GM18873 (cell line): Measurements from ENCODE around the gene EIF3I.

Experiments
- ATAC-seq: cut with Tn5 transposase; IDR thresholded peaks from one replicate; pipeline ENCODE4 v1.9.1; 2021; ENCODE audit warnings: mild to moderate bottlenecking, moderate library complexity, moderate number of reproducible peaks; ENCODE audit not compliant: unreplicated experiment, low FRiP score

The EIF3I gene

DNA sequence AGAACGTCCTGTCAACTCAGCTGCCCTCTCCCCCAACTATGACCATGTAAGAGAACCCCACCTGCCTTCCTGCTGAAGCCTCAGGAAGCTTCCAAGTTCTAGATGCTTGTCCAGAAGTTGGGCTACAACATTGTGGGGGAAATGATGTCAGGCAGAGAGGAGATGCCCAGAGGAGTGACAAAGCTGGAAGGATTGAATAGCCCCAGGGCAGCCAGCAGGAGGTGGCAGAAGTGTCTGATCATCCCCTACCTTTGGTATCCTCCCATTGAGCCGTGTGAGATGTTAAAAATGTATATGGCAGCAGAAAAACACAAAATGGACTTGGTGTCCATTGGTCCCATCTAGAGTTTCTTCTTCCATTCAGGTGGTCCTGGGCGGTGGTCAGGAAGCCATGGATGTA, 6.6 kb downstream of the EIF3I start:
- no peak for ATAC-seq

DNA sequence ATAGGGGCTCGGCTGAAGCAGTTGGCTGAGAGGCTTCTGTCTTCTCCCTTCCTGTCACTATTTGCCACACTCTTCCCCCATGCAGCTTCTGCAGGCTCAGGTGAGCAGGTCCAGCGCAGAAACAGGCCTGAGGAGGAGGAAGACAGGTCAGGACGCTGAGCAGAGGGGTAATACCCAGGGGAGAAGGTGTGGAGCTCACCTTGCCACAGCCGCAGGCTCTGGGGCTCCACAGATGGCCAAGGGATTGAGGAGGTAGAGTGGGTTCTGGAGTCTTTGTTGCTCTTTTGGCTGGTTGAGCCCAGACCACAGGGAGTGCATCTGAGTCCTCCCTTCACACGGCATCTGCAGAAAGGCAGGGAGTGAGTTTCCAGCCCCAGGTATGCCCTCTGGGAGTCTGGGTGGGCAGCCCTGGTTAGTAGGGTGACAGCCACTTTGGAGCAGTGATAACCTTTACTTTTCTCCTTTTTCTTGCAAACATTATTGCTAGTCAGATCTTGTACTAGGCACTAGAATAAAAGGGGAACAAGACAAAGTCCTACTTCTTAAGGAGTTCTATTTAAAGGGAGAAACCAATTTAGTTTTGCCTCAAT, 9.7 kb downstream of the EIF3I start:
- no peak for ATAC-seq

DNA sequence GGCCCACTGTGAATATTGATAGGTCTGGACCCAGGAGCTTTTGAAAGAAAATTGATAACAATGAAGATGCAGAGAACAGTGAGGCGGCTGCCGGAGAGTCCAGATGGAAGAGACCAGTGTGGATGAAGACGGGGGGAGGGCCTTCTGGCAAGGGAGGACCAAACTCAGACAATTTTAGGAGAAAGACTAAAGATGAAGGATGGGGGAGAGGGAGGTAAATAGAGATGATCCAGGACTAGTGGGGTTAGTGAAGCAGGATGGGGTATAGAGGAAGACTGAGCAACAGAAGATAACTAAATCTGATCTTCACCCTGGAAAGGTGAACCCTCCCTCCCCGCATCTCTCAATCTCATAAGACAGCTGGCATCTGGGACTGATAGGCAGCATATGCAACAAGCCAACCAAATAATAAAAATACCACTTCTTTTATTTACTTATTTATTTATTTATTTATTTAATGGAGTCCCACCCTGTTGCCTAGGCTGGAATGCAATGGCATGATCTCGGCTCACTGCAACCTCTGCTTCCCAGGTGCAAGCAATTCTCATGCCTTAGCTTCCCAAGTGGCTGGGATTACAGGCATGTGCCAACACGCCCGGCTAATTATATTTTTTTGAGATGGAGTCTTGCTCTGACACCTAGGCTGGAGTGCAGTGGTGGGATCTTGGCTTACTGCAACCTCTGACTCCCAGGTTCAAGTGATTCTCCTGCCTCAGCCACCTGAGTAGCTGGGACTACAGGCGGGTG, 10.5 kb downstream of the EIF3I start:
- no peak for ATAC-seq

DNA sequence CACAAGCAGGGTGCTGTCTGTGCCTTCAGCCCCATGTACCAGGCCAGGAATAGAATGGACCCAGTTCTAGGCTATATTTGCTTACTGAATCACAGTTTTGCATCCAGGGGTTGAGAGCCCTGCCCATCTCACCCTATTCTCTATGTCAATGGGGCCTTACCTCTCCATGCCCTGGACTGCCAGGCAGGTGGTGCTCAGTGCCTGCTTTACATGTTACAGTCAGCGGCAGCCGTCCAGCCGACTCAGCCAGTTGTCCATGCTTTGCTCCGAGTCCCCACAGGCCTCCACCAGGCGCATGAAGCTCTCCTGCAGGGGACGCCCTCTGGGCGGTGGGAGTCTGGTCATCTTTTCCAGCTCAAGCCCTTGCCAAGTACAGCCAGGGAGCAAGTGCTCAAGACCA, 12.6 kb downstream of the EIF3I start:
- ATAC-seq = no peak

DNA sequence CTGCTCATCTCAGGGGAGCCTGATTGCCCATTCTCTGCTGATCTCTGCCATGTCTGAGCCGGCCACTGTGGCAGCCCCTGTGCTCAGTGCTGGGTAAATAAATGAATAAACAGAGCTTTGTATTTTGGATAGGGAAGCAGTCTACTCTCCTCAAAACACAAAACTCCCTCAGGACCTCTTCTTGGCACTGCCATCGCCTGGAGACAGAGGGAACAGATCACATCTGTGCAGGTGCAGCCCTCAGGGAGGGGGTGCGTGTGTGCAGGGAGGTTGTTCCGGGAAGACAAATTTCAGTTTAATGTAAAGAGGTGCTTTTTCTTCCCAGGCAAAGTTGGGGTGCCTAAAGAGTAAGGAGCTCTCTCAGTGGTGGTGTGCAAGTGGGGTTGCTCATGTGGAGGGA, 17.1 kb downstream of the EIF3I start:
- no peak for ATAC-seq

DNA sequence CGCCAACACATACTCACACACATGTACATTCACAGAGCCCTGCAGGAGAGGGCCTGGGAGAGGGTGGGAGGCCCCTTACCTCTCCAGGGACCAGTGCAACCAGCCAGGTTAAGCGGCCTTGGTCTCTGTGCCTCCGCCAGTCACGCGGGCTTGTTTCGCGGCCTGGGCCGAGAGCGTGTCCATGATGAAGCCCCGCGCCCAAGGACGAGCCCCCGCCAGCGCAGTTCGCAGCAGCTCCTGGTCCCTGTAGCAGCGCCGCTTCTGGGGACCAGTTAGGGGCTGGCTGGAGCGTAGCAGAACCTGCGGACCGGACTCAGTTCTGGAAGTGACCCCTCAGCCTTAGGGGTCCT, 17.6 kb downstream of the EIF3I start:
- no peak for ATAC-seq

DNA sequence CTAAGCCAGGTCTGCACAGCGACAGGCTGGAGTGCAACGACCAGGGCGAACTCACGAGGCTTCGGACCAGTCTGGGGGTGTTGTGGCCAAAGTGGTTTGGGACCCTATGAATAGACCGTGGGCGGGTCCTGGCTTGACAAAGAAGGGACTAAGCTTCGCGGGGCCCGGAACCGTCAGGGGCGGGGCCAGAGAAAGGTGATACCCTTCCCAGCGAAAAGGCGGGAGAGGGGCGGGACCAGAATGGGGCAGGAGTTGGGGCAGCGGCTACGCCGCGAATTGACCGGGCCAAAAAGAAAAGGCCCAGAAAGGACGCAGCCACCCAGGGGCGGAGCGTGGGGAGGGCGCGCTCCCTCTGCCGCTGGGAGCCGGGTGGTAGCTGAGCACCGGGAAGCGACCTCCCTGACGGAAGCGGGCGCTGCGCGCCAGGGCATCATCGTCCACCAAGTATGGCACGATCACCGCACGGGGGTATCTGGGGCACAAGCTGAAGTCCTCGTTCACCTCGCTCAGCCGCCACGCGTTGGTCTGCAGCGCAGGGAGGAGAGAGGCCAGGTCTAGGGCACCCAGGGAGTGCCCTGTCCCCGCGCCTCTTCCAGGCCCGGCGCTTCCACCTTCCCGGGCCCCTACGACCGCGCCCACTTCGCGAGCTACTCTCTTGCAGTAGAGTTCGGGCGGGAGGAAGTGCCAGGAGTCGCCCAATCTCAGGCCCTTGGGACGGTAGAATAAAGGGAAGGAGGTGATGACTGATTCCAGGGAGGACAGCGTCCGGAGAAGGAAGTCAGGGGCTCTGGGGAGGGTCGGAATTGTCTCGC, 18.1 kb downstream of the EIF3I start:
- no peak for ATAC-seq

DNA sequence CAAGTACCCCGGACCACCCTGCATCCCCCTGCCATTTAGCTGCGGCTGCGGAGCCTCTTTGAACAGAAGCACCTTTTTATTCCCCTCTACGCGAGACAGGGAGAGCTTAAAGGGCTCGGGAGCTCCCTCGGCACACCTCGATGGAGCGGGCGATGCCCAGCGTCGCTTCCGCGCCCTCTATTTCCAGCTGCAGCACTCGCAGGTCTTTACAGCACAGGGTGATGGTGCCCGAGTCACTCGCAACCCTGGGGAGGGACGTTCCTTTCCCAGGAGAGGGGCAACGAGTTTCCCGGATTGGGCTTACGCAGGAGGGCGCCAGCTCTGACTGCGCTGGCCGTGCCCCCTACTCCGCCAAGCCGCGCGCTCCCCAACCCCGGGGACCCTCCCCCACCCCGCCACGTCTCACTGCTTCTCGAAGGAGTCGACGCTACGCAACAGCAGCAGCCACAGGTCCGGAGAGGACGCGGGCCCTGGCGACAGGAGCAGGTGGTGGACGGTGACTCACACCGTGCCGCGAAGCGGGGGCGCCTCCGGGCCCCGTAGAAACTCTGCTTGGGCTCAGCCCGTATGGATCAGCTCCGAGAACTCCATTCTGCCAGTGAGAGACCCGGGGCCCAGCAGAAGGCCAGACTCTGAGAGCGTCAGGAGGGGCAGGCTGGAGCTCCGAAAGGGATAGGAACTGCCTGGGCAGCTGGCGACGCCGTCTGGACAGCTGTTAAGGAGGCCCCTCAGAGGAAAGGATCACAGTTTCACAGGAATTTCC, 19.0 kb downstream of the EIF3I start:
- ATAC-seq = no peak

DNA sequence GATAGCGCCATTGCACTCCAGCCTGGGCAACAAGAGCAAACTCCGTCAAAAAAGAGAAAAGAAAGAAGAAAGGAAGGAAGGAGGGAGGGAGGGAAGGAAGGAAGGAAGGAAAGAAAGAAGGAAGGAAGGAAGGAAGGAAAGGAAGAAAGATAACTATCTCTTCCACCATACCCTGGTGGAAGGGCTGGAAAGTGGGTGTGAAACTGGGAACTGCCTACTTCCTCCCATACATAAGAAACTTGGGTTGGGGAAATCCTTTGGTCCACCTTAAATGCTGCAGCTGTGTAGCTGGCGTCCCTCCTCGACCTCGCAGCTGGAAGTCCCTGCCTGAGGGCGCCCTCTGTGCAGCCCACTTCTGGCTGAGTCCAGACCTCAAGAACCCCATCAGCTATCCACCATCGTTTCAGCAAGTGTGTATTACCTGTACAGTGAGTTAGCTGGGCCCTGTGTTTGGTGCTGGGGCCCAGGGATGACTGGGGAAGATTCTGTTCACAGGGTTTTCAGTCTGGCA, 20.2 kb downstream of the EIF3I start:
- ATAC-seq = no peak

DNA sequence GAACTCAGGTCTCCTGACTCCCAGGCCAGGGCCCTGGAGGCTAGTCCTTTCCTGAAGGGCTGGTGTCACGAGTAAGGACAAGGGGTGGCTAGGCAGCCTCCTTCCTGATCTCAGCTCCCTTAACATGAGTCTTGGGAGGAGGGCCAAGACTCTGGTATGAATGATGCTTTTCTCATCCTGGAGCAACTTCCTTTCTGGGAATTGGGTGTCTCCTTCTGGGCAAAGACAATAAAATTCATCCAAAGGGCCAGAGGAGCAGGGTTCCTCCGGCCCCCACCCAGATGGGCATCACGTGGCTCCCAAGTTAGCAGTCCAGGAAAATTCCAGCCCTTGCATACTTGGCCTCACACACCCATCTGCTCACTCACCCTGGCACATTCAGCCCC, 24.7 kb downstream of the EIF3I start, which contains the start of gene FAM167B:
TSS of gene FAM167B (plus strand) at position 335 of the 386 bp plus-strand sequence. CDS start 200 bp downstream, outside the sequence.
- no peak for ATAC-seq

DNA sequence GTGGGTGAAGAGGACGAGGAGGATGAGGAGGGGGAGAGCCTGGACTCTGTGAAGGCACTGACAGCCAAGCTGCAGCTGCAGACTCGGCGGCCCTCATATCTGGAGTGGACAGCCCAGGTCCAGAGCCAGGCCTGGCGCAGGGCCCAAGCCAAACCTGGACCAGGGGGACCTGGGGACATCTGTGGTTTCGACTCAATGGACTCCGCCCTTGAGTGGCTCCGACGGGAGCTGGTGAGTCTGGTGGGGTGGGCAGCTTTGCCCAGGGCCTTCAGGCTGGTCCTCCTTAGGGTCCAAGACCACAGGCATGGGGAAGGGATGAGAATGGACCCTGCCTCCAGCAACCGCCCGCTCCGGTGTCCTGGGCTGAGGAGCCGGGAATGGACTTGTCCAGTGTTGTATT, 25.2 kb downstream of the EIF3I start:
- no peak for ATAC-seq

DNA sequence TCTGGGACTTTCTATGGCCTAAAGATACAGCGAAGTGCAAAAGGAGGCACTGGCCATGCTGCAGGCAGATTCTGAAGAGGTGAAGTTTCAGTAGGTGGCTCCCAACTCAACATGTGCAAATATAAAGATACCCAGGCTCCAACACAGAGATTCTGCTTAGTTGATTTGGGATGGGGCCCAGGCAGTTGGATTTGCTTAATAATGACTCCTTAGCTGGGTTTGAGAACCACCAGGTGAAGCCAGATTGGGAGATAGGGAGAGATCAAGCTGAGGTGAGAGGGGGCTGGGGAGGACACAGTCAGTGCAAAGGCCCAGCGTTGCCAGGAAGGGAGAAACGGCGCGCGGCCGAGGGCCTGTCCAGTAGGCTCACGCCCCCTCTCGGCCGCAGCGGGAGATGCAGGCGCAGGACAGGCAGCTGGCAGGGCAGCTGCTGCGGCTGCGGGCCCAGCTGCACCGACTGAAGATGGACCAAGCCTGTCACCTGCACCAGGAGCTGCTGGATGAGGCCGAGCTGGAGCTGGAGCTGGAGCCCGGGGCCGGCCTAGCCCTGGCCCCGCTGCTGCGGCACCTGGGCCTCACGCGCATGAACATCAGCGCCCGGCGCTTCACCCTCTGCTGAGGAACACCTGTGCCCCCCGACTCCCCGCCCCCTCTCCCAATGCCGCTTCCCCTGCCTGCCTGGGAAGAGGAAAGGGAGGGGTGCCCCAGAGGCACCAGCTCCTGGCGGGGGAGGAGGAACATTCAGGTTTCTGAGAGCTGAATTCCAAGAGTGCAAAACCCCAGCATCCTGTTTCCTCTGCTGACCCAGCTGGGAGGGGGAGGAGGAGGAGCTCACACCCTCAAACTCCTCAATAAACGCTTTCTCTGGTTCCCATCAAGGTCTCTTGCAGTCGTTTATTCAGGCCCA, 26.0 kb downstream of the EIF3I start:
- no peak for ATAC-seq

DNA sequence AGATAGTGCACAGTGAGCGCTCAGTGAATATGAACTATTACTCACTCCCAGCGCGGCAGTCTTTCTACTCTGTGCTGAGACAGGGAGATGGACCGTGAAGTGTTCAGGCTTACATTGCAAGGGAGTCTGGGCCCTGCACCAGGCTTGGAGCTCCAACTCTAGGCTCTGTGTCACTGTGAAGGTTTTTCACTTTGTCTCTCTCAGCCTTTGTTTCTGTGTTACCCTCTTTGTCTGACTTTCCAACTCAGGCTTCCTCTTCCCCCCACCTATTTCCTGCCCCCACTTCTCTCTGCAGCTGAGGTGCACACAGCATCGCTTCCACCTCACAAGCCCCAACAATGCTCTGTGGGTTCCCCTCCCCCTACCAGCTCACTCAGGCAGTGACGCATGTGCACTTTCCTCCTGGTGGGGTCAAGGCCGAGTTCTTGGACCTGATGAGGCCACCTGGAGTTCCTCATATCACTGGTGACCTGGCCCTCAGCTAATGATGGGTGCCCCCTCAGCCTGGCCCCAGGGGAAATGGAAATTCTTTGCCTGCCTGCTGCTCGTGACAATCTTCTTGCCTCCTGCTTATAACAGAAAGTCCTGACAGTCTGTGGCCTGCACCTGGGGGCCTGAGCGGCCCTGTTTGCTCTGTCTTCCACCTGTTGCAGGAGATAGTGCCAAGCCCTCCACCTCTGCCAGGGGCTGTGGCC, 27.8 kb downstream of the EIF3I start:
- peak; percentile 39 for ATAC-seq

DNA sequence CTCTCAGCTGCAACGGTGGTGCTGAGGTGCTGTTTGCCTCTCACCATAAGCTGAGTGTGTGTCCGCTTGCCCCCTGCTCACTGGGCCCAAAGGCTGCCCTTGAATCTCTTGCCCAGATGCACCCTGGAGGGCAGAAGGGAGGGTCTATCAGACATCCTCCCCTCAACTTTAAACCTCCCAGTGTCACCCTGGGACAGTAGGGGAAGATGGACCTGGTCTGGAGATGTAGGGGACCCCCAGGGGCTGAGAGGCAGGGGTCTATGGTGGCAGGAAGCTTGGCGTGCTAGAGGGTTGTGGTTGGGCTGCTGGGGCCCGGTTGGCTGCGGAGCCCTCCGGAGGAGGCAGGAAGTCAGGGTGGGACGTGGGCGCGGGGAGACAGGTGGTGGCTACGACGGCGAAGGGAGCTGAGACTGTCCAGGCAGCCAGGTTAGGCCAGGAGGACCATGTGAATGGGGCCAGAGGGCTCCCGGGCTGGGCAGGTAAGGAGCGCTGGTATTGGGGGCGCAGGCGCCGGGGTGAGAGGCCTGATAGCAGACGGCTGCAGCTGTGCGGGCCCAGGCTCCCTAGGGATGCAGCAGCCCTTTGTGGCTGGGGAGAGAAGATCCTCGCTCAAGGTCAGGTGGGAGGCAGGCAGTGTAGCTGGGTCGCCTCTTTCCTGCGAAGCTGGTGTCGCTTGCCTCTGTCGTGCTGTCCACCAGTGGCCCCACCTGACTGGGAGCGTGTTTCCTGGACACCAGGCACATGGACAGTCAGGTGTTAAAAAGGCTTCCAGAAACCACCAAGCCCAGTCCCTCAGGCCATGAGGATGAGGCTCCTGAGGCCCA, 28.9 kb downstream of the EIF3I start, which contains the start of gene LCK:
TSS of gene LCK (plus strand) at position 373 of the 824 bp plus-strand sequence. CDS start 23,065 bp downstream, outside the sequence.
- ATAC-seq = no peak

DNA sequence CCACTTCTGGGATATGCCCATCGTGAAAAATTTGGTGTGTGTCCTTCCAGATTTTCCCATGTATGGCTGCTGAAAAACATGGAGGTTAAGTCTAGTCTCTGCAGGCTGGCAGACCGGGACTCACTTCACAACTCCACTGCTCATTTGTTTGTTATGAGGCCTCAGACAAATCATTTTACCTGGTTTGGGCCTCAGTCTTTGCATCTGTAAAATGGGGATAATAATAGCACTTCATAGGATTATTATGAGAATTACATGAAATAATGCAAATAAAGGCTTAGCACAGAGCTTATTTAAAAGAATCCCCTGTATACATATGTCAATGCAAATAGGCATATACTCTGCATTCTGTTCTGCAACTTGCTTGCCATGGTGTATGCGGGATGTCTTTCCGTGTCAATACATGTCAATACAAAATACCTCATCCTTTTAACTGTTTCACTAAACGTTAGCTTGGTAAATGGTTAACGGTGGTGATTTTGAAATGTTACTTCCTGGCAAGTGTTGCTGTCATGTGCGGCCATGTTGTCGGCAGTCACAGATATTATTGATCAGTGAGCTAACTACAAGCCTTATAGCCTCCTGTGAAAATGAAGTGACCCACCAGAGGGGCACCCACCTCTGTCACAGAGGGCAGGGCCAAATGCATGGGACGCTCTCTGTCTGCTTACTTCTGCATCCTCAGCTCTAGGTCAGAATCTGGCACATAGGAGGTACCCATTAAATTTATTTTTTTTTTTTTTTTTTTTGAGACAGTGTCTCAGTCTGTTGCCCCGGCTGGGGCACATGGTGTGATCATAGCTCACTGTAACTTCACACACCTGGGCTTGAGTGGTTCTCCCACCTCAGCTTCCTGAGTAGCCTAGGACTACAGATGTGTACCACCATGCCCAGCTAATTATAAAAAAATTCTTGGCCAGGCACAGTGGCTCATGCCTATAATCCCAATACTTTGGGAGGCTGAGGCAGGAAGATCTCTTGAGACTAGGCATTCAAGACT, 33.2 kb downstream of the EIF3I start:
- ATAC-seq = no peak

DNA sequence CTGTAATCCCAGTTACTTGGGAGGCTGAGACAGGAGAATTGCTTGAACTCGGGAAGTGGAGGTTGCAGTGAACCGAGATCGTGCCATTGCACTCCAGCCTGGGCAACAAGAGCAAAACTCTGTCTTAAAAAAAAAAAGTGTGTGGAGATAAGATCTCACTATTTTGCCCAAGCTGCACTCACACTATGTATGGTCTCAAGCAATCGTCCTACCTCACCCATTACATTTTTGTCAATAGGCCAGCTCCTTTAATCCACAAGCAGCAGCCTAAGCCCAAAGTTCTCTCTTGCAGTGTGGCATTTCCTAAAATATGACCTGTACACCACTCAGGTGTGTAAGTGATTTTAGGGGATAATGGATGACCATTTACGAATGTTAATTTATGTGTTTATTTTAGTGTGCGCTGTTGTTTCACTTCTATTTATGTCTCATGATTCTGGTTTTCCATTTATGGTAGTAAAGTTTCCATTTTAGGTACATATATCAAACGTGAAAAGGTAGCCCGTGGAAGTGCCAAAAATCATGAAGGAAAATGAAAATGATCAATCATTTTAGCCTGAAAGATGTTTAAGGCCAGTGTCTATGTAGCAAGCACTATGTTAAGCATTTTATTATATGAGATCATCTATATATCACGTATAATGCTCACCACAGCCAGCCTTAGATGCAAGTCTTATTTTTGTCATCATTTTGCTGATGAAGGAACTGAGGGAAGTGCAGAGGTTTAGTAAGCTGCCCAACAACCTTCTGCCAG, 34.4 kb downstream of the EIF3I start:
- no peak for ATAC-seq
